Measurements from ENCODE around the gene CADM3.

The CADM3 gene

GRCh38 chr1:159229896-159230295 lies 58.5 kb downstream of the CADM3 start:
- Histone ChIP-seq H3K4me1 (no peaks in the 10 kb centered on the region), H3K27ac (no peak overlapping the region), H3K4me2 (ENCODE audit: low read length) (no peak overlapping the region), H3K27me3 (ENCODE audit: control insufficient read depth, insufficient read depth, low read length) (no peaks in the 10 kb centered on the region), H3K4me3 (ENCODE audit: low read depth, low read length) (no peak overlapping the region), H3K9me3 (ENCODE audit: control insufficient read depth, low read length) (no peaks in the 10 kb centered on the region), H3K9ac (no peak overlapping the region), H3K36me3 (ENCODE audit: control insufficient read depth, insufficient read depth, low read length) (no peaks in the 10 kb centered on the region), H3K79me2 (no peaks in the 10 kb centered on the region), H2AFZ (no peak overlapping the region)
- TF ChIP-seq CTCF (IDR thresholded peaks at IDR 0.05), result no peak

- no peaks in the 10 kb centered on the region for H3K36me3 ChIP-seq (ENCODE audit: control insufficient read depth, insufficient read depth, low read length)
- TF ChIP-seq CTCF (IDR thresholded peaks at IDR 0.05), result no peak
- no peaks in the 10 kb centered on the region for H3K9me3 ChIP-seq (ENCODE audit: control insufficient read depth, low read length)
- no peaks in the 10 kb centered on the region for H3K27me3 ChIP-seq (ENCODE audit: control insufficient read depth, insufficient read depth, low read length)
- H3K79me2 ChIP-seq, result no peaks in the 10 kb centered on the region
- no peak overlapping the region for H2AFZ ChIP-seq
- H3K4me1 ChIP-seq, result no peaks in the 10 kb centered on the region
- no peak overlapping the region for H3K27ac ChIP-seq
- H3K4me3 ChIP-seq (ENCODE audit: low read depth, low read length), result no peak overlapping the region
- no peak overlapping the region for H3K9ac ChIP-seq
- no peak overlapping the region for H3K4me2 ChIP-seq (ENCODE audit: low read length)
Observed at GRCh38 chr1:159239551-159240220, 68.3 kb downstream of the CADM3 start.

GRCh38 chr1:159247266-159247665 lies 75.9 kb downstream of the CADM3 start:
- H3K4me3 ChIP-seq (ENCODE audit: low read depth, low read length), result no peak overlapping the region
- H3K4me2 ChIP-seq (ENCODE audit: low read length), result no peak overlapping the region
- H3K79me2 ChIP-seq, result no peaks in the 10 kb centered on the region
- H3K27me3 ChIP-seq (ENCODE audit: control insufficient read depth, insufficient read depth, low read length), result no peaks in the 10 kb centered on the region
- no peaks in the 10 kb centered on the region for H3K4me1 ChIP-seq
- no peak overlapping the region for H2AFZ ChIP-seq
- H3K9me3 ChIP-seq (ENCODE audit: control insufficient read depth, low read length), result no peaks in the 10 kb centered on the region
- no peak overlapping the region for H3K9ac ChIP-seq
- no peak for TF ChIP-seq CTCF (IDR thresholded peaks at IDR 0.05)
- no peak overlapping the region for H3K27ac ChIP-seq
- no peaks in the 10 kb centered on the region for H3K36me3 ChIP-seq (ENCODE audit: control insufficient read depth, insufficient read depth, low read length)

GRCh38 chr1:159248311-159248710 lies 76.9 kb downstream of the CADM3 start:
- no peaks in the 10 kb centered on the region for H3K36me3 ChIP-seq (ENCODE audit: control insufficient read depth, insufficient read depth, low read length)

More at GRCh38 chr1:159248311-159248710, 76.9 kb downstream of the CADM3 start:
- no peaks in the 10 kb centered on the region for H3K4me1 ChIP-seq
- H3K9me3 ChIP-seq (ENCODE audit: control insufficient read depth, low read length), result no peaks in the 10 kb centered on the region
- H3K79me2 ChIP-seq, result no peaks in the 10 kb centered on the region
- no peak for TF ChIP-seq CTCF (IDR thresholded peaks at IDR 0.05)
- no peaks in the 10 kb centered on the region for H3K27me3 ChIP-seq (ENCODE audit: control insufficient read depth, insufficient read depth, low read length)
- H3K4me3 ChIP-seq (ENCODE audit: low read depth, low read length), result no peak overlapping the region
- H2AFZ ChIP-seq, result no peak overlapping the region
- no peak overlapping the region for H3K27ac ChIP-seq
- H3K9ac ChIP-seq, result no peak overlapping the region
- no peak overlapping the region for H3K4me2 ChIP-seq (ENCODE audit: low read length)

All from parathyroid adenoma (tissue), 2 donors.